Smooth muscle cell (in vitro differentiated cells): ENCODE data around the gene WDR90. TPM values are rescaled to one million over a fixed set of nuclear protein-coding genes. Genes with fewer than 3 reads are reported as not detected.

Source experiments
- DNase-seq: peaks from one replicate; lab custom pipeline; 2025; ENCODE audit not compliant: unreplicated experiment; lab: John Stamatoyannopoulos, UW
- H2AFZ ChIP-seq: fragments of 200-600 bp; sonication (generic); 2 replicates; pipeline ENCODE4 v1.6.0; 2016; ENCODE audit warnings: antibody characterized with exemption, low read depth, mild to moderate bottlenecking
- H3F3A ChIP-seq: fragments of 200-600 bp; sonication (generic); 2 replicates; pipeline ENCODE4 v1.6.0; 2017; ENCODE audit warnings: antibody characterized with exemption, low read depth
- H3K27ac ChIP-seq: fragments of 200-600 bp; sonication (generic); 2 replicates; pipeline ENCODE4 v1.5.1; 2016; ENCODE audit warnings: low read depth, mild to moderate bottlenecking
- H3K27me3 ChIP-seq: fragments of 200-600 bp; sonication (generic); 2 replicates; pipeline ENCODE4 v1.6.1; 2016; ENCODE audit warnings: low read depth, mild to moderate bottlenecking
- H3K36me3 ChIP-seq: fragments of 200-600 bp; sonication (generic); 2 replicates; pipeline ENCODE4 v1.5.1; 2016; ENCODE audit warnings: low read depth
- H3K4me1 ChIP-seq: fragments of 200-600 bp; sonication (generic); 2 replicates; pipeline ENCODE4 v1.5.1; 2016; ENCODE audit warnings: low read depth
- H3K4me2 ChIP-seq: fragments of 200-600 bp; sonication (generic); 2 replicates; pipeline ENCODE4 v1.6.0; 2016; ENCODE audit warnings: mild to moderate bottlenecking
- H3K4me3 ChIP-seq: fragments of 200-600 bp; sonication (generic); 2 replicates; pipeline ENCODE4 v1.5.1; 2016; ENCODE audit warnings: mild to moderate bottlenecking
- H3K79me2 ChIP-seq: fragments of 200-600 bp; sonication (generic); 2 replicates; pipeline ENCODE4 v1.6.0; 2016; ENCODE audit warnings: low read depth, mild to moderate bottlenecking
- H3K9ac ChIP-seq: fragments of 200-600 bp; sonication (generic); 2 replicates; pipeline ENCODE4 v1.6.0; 2016; ENCODE audit warnings: low read depth
- H3K9me3 ChIP-seq: fragments of 200-600 bp; sonication (generic); replicated peaks from 2 replicates; pipeline ENCODE4 v1.5.1; 2016; ENCODE audit warnings: low read depth
- H4K20me1 ChIP-seq: fragments of 200-600 bp; sonication (generic); 2 replicates; pipeline ENCODE4 v1.6.0; 2016; ENCODE audit warnings: low read depth
- CTCF ChIP-seq: fragments of 200-600 bp; sonication (generic); IDR thresholded peaks from 2 replicates; pipeline ENCODE4 v1.5.1; 2017; ENCODE audit warnings: borderline replicate concordance, mild to moderate bottlenecking, antibody characterized with exemption; ENCODE audit not compliant: insufficient read depth, poor library complexity, severe bottlenecking
- WGBS: methylation state at CpG from one replicate; pipeline ENCODE4 v1.1.7; 2016; ENCODE audit warnings: low lambda C conversion rate; 5-methylcytosine and 5-hydroxymethylcytosine counted together
- polyA plus RNA-seq: library from polyadenylated mRNA; unstranded; fragments of >200 nt; fragmentation: Nextera tagmentation; extraction: Ambion mirVana; gene quantifications from 2 replicates; pipeline ENCODE4 v1.2.1, GENCODE V29; 2016
- total RNA-seq: library from RNA; depleted of rRNA; stranded (reverse); fragments of >200 nt; gene quantifications from 2 replicates; pipeline ENCODE4 v1.2.3, GENCODE V29; 2014

Gene WDR90
- total and polyA plus RNA-seq, 2 experiments from 2014 or later = 8.4 to 10.4 TPM

- Histone ChIP-seq H3K4me2 (no peak overlapping the region), H3K79me2 (no peaks in the 10 kb centered on the region), H3K36me3 (no peaks in the 10 kb centered on the region), H3K4me3 (no peak overlapping the region), H3K9me3 (no peaks in the 10 kb centered on the region), H4K20me1 (no peaks in the 10 kb centered on the region), H3K9ac (no peak overlapping the region), H3F3A (no peaks in the 10 kb centered on the region), H3K27me3 (no peaks in the 10 kb centered on the region), H3K4me1 (peaks cover 3% of the 10 kb centered on the region), H2AFZ (no peak overlapping the region), H3K27ac (no peak overlapping the region)
- TF ChIP-seq CTCF = no peak
- no peak for DNase-seq
- 98% methylated on average over 21 of the region's 21 CpGs for WGBS
These were observed 13.4 kb downstream of the WDR90 start for GRCh38 chr16:662597-662996.

- H3K4me3 ChIP-seq = no peak overlapping the region
- TF ChIP-seq CTCF = no peak
- no peaks in the 10 kb centered on the region for H3K36me3 ChIP-seq
- no peak overlapping the region for H3K4me2 ChIP-seq
- H3K79me2 ChIP-seq = peaks cover 22% of the 10 kb centered on the region
- no peaks in the 10 kb centered on the region for H3K9me3 ChIP-seq
- no peaks in the 10 kb centered on the region for H3F3A ChIP-seq
- H3K27me3 ChIP-seq = no peaks in the 10 kb centered on the region
- H3K4me1 ChIP-seq = peaks cover 6% of the 10 kb centered on the region
- 95% methylated on average over 12 of the region's 13 CpGs for WGBS
- H3K27ac ChIP-seq = no peak overlapping the region
- DNase-seq = no peak
- no peak overlapping the region for H2AFZ ChIP-seq
- H4K20me1 ChIP-seq = peaks cover 18% of the 10 kb centered on the region
- no peak overlapping the region for H3K9ac ChIP-seq
These were observed 17.4 kb downstream of the WDR90 start for GRCh38 chr16:666572-666971.

- 88% methylated on average over 22 of the region's 22 CpGs for WGBS
- Histone ChIP-seq H3K4me3 (no peak overlapping the region), H3K4me1 (peaks cover 6% of the 10 kb centered on the region), H3K36me3 (no peaks in the 10 kb centered on the region), H3F3A (no peaks in the 10 kb centered on the region), H2AFZ (no peak overlapping the region), H4K20me1 (peaks cover 23% of the 10 kb centered on the region), H3K4me2 (peak overlapping the region; percentile 99), H3K9me3 (no peaks in the 10 kb centered on the region), H3K27me3 (no peaks in the 10 kb centered on the region), H3K27ac (no peak overlapping the region), H3K79me2 (peaks cover 22% of the 10 kb centered on the region), H3K9ac (no peak overlapping the region)
- no peak for TF ChIP-seq CTCF
- DNase-seq = no peak
These were observed 18.1 kb downstream of the WDR90 start for GRCh38 chr16:667113-667779.
